Right lobe of liver (tissue), 4 donors: ENCODE data around the gene ADAMTS16.

ENCODE experiments used
- POLR2A ChIP-seq: fragments of 450-650 bp; IDR thresholded peaks from one replicate; pipeline ENCODE4 v1.6.1; 2017; ENCODE audit warnings: antibody characterized with exemption, mild to moderate bottlenecking
- TF ChIP-seq, protein P1 (sequence below), 4 donors: fragments of 200-600 bp in 3 of 4; fragments of 450-650 bp in 1 of 4; IDR thresholded peaks; one replicate each; pipeline versions ENCODE4 v1.5.1 to v1.8.0; 2016 to 2022; ENCODE audit warnings: antibody characterized with exemption in 4 of 4, mild to moderate bottlenecking in 2 of 4
- donor health status: DM: no; HTN: no; CAD: no.
- donor health status: DM: no; HTN: no; CAD: no.
- donor health status: DM: no; HTN: yes; CAD: no.

DNA sequence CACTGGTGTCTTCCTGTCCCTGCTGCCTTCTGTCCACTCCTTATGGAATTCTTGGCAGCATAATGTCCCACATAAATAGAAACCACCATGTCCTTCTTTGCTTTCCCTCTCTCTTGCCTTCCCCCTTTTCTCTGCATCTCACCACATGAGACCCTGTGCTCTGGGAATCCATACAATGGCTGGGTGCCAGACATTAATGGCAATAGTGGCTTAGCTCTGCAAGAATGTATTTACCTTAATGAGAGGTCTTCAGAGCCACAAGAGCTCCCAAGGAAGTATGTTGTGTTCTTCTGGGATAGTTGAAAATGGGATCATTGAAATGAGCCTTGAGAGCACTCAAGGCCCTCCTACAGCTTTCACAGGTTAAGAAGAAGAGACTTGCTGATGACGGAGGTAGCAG is 58.7 kb downstream of the ADAMTS16 start:
- TF ChIP-seq, protein P1, sequence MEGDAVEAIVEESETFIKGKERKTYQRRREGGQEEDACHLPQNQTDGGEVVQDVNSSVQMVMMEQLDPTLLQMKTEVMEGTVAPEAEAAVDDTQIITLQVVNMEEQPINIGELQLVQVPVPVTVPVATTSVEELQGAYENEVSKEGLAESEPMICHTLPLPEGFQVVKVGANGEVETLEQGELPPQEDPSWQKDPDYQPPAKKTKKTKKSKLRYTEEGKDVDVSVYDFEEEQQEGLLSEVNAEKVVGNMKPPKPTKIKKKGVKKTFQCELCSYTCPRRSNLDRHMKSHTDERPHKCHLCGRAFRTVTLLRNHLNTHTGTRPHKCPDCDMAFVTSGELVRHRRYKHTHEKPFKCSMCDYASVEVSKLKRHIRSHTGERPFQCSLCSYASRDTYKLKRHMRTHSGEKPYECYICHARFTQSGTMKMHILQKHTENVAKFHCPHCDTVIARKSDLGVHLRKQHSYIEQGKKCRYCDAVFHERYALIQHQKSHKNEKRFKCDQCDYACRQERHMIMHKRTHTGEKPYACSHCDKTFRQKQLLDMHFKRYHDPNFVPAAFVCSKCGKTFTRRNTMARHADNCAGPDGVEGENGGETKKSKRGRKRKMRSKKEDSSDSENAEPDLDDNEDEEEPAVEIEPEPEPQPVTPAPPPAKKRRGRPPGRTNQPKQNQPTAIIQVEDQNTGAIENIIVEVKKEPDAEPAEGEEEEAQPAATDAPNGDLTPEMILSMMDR (IDR thresholded peaks at IDR 0.05), result no peak
- no peak for TF ChIP-seq POLR2A
